GM18498 (cell line): ENCODE data around the gene LILRA6.
A peak's percentile ranks its signal among the peaks of the same experiment; 100 is the strongest.

Source experiments
- ATAC-seq: cut with Tn5 transposase; IDR thresholded peaks from one replicate; pipeline ENCODE4 v1.9.1; 2021; ENCODE audit warnings: mild to moderate bottlenecking, moderate library complexity; ENCODE audit not compliant: unreplicated experiment

LILRA6 gene

DNA sequence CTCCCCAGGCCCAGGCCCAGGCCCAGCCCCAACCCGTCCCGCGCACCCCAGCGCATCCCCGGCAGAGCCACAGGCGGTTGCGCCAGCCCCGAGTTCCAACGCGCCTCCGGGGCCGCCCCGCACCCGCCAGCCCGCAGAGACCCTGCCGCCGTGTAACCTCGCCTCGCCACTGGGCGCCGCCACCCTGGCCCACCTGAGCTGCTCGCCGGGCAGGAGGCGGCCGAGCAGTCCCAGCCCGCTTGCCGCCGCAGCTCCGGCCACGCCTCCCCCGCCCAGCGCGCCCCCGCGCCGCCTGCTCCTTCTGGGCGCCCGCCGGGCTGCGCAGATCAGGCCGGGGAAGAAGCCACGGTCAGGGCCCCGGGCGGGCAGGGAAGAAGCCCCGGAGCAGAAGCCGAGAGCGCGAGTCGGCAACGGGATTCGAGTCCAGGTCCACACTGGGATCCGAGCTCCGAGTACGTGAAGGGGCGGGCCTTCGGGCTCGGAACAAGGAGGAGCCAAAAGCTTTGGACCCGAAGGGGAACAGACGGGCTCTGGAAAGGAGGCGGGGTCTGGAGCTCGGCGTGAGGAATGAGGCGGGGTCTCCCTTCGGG lies 53.4 kb downstream of the LILRA6 start, which contains the start of gene MBOAT7:
TSS of gene MBOAT7 (minus strand) at position 436 of the 590 bp plus-strand sequence. CDS start 1,072 bp downstream, outside the sequence.
- peak; percentile 23 for ATAC-seq

DNA sequence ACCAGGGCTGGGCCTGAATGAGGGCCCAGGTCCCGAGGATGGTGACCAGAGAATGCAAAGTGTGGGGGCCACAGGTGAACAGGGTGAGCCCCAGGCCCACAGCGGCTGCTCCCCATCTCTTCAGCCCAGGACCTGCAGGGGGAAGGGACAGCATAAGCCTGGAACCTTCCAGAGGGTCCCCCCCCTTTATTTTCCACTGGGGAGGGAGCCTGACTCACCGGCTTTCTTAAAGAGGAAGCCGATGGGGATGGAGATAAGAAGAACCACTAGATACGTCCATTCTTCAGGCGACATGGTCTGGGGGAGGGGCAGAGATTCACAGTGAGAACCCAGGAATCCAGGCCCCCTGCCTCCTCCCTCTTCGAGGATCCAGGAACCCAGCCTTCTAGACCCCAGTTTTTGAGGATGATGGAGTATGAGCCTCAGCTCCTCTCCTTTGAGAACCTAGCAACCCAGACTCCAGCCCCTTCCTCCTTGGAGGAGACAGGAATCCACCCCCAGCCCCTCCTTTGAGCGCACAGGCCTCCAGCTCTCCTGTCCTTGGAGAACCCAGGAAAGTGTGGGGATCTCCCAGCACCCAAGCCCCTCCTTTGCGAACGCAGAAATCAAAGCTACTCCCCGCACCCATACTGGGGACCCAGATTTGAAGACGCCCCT lies 54.2 kb downstream of the LILRA6 start:
- ATAC-seq: no peak

DNA sequence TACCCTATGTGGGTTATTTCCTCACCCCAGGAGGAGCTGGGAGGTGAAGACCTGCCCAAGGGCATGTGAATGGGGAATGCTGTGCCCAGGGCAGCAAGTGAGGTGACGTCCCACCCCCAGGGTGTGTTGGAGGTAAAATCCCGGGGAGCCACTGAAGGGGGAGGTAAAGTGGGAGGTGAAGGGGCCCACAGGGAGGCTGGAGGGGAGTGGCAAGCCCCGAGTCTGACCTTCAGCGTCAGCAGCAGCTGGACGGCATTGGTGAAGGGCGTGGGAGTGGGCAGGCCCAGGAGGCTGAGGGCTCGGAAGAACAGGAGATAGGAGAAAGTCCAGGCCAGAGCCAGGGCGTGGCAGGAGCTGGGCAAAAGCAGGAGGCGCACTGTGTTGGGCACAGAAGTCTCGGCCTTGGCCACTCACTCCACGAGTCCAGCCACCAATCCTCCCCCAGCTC lies 55.6 kb downstream of the LILRA6 start:
- ATAC-seq: no peak
